Muscle of leg (tissue), 9 donors: ENCODE measurements around the gene AGGF1. TPM values are rescaled to one million over a fixed set of nuclear protein-coding genes. Genes with fewer than 3 reads are reported as not detected.

ENCODE experiments used
- polyA plus RNA-seq, 8 donors: library from polyadenylated mRNA; unstranded; fragments of 120-200 nt; gene quantifications; one replicate each; pipeline versions ENCODE4 v1.2.1 to v1.2.3, GENCODE V29; 2013; ENCODE audit warnings: inconsistent platforms in 1 of 8, low replicate concordance in 1 of 8; ENCODE audit not compliant: insufficient read length in 8 of 8, insufficient read depth in 1 of 8
- total RNA-seq: library from RNA; stranded (reverse); fragments of 120-200 nt; gene quantifications from one replicate; pipeline ENCODE4 v1.2.4, GENCODE V29; 2013

Gene AGGF1
- total and polyA plus RNA-seq, 9 donors: 12.5 to 16.9 (median 15.2) TPM

Other genes starting within 250 kb of the AGGF1 start
- gene F2RL1, start 211.4 kb upstream of the AGGF1 start, total RNA-seq: 0.18 TPM
- 1 to 10 TPM in 2 of 8 donors, under 1 TPM in 6; 0.35 to 5.0 (median 0.49) TPM for gene F2RL1, start 211.4 kb upstream of the AGGF1 start, polyA plus RNA-seq
- gene S100Z, start 180.4 kb upstream of the AGGF1 start, total RNA-seq: 0.09 TPM
- gene S100Z, start 180.4 kb upstream of the AGGF1 start, polyA plus RNA-seq: under 1 TPM in 4 of 8 donors, not detected in 4; 0.07 to 0.45 (median 0.32) TPM
- 1.2 TPM for gene CRHBP, start 77.4 kb upstream of the AGGF1 start, total RNA-seq
- under 1 TPM; 0.24 to 0.86 (median 0.58) TPM for gene CRHBP, start 77.4 kb upstream of the AGGF1 start, polyA plus RNA-seq
- 3.2 TPM for gene ZBED3, start 56.9 kb downstream of the AGGF1 start, total RNA-seq
- 10 to 100 TPM in 2 of 8 donors, 1 to 10 TPM in 6; 6.4 to 11.2 (median 9.0) TPM for gene ZBED3, start 56.9 kb downstream of the AGGF1 start, polyA plus RNA-seq
- gene PDE8B, start 180.3 kb downstream of the AGGF1 start, total RNA-seq: 2.0 TPM
- 1 to 10 TPM; 2.4 to 4.9 (median 3.3) TPM for gene PDE8B, start 180.3 kb downstream of the AGGF1 start, polyA plus RNA-seq